Caco-2 (cell line): ENCODE measurements around the gene LY6G6F. TPM values are rescaled to one million over a fixed set of nuclear protein-coding genes. Genes with fewer than 3 reads are reported as not detected.

Source experiments
- BruUV-seq: library from RNA; stranded (reverse); fragments of 400-500 nt; replicated peaks from 2 replicates; lab custom pipeline; 2021; lab: Mats Ljungman, UMichigan
- CTCF ChIA-PET: fragments of 300-600 bp; sonication (Branson Sonifier 250); formaldehyde crosslinking; loops from one replicate; lab custom pipeline; 2022; ENCODE audit warnings: antibody characterized with exemption; lab: Charles Lee
- POLR2A ChIA-PET: fragments of 300-600 bp; sonication (Branson Sonifier 250); formaldehyde crosslinking; loops from one replicate; lab custom pipeline; 2022; ENCODE audit warnings: antibody characterized with exemption; lab: Charles Lee
- DNase-seq, 2 experiments: peaks; one replicate each; pipeline versions ENCODE4 v3.0.0 to v3.0.0-alpha.2; 2020 to 2022
- H3K27me3 ChIP-seq: replicated peaks from 2 replicates; pipeline ENCODE4 v1.6.0; 2011; ENCODE audit warnings: low read length; ENCODE audit not compliant: control insufficient read depth, insufficient read depth
- H3K36me3 ChIP-seq: 2 replicates; pipeline ENCODE4 v1.5.1; 2011; ENCODE audit warnings: low read length; ENCODE audit not compliant: control insufficient read depth, insufficient read depth
- H3K4me1 ChIP-seq: fragments of 250-450 bp; sonication (Bioruptor Pico); 2 replicates; pipeline ENCODE4 v1.5.1; 2020; ENCODE audit warnings: mild to moderate bottlenecking
- H3K4me3 ChIP-seq: 2 replicates; pipeline ENCODE4 v1.5.1; 2011; ENCODE audit warnings: low read depth, mild to moderate bottlenecking, control low read depth, low read length
- H3K9me3 ChIP-seq: fragments of 250-450 bp; sonication (Bioruptor Pico); 2 replicates; pipeline ENCODE4 v1.5.1; 2020; ENCODE audit warnings: mild to moderate bottlenecking, moderate library complexity
- H3K27ac Mint-ChIP-seq: one replicate; pipeline ENCODE4 v1.8.0; 2022; ENCODE audit warnings: mixed read lengths; ENCODE audit not compliant: unreplicated experiment
- H3K27me3 Mint-ChIP-seq: one replicate; pipeline ENCODE4 v1.8.0; 2022; ENCODE audit warnings: mixed read lengths; ENCODE audit not compliant: insufficient read depth, unreplicated experiment
- H3K36me3 Mint-ChIP-seq: one replicate; pipeline ENCODE4 v1.8.0; 2022; ENCODE audit warnings: mild to moderate bottlenecking, mixed read lengths; ENCODE audit not compliant: insufficient read depth, unreplicated experiment
- H3K4me1 Mint-ChIP-seq: one replicate; pipeline ENCODE4 v1.8.0; 2022; ENCODE audit warnings: low read depth, mixed read lengths; ENCODE audit not compliant: unreplicated experiment
- H3K4me3 Mint-ChIP-seq: one replicate; pipeline ENCODE4 v1.8.0; 2022; ENCODE audit warnings: mild to moderate bottlenecking, moderate library complexity, mixed read lengths; ENCODE audit not compliant: unreplicated experiment
- H3K9me3 Mint-ChIP-seq: one replicate; pipeline ENCODE4 v1.8.0; 2022; ENCODE audit warnings: mixed read lengths; ENCODE audit not compliant: unreplicated experiment
- intact Hi-C: fragments of 100-400 bp; cut with micrococcal nuclease; formaldehyde crosslinking; loops from one replicate; pipeline ENCODE4 v1.10.0; 2022; ENCODE audit not compliant: unreplicated experiment
- total RNA-seq: library from RNA; stranded (reverse); gene quantifications from 2 replicates; pipeline ENCODE4 v1.2.3, GENCODE V29; 2022
- TF ChIP-seq, protein P1 (sequence below), 2 experiments: fragments of 200-600 bp in 1 of 2; IDR thresholded peaks; 1 replicate in 1 of 2; 2 replicates in 1 of 2; pipeline versions ENCODE4 v1.5.1 to v1.8.0; 2011 to 2022; ENCODE audit warnings: antibody characterized with exemption in 1 of 2, control low read depth in 1 of 2, inconsistent platforms in 1 of 2, low read depth in 1 of 2, low read length in 1 of 2, mild to moderate bottlenecking in 1 of 2, moderate library complexity in 1 of 2; ENCODE audit not compliant: insufficient read depth in 1 of 2, severe bottlenecking in 1 of 2, unreplicated experiment in 1 of 2

The LY6G6F gene
- total RNA-seq, 1 experiment from 2014 or later = not detected

DNA sequence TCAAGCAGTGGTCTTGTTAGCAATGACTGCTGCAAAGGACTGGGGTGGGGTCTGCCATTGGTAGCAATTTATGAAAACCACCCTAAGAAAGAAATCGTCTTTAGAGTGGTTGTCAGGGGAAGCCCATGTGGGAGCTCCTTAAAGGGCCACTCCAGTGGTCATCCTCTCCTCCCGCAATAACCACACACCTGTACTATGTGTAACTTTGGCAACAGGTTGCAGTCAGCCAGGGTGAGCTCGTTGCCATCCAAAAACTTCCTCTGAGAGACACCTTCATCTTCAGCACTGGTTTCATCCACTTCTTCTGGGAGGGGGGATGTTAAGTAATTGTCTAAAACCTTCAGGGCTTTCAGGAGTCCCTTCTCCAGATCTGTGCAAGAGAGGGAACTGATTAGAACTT lies 25.4 kb downstream of the LY6G6F start:
- POLR2A ChIA-PET = no interaction called here
- CTCF ChIA-PET = no interaction called here

DNA sequence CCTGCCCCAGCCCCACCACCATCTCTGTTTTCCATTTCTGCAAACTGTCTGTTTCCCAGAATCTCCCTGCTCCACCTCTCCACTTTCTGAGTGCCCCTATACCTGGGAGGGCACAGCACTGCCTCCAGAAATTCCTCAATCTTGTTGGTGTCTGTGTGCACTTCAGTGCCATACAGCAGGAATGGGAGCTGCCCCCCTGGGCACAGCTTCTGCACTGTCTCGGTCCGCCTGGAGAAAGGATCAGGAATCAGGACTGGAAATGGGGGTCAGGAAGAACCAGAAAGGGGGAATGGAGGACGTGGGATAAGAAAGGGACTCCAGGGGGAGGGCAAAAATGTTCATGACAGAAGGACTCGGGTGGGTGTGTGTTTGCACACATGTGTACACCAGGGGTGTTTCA lies 27.1 kb downstream of the LY6G6F start:
- no TSS peak for BruUV-seq
- intact Hi-C loops = no loop called here
- Mint-ChIP-seq H3K36me3 (peaks cover 95% of the 10 kb centered on the region), H3K9me3 (no peaks in the 10 kb centered on the region), H3K27me3 (no peaks in the 10 kb centered on the region), H3K27ac (peak overlapping the region; percentile 98), H3K4me3 (peak overlapping the region; percentile 95), H3K4me1 (peaks cover 41% of the 10 kb centered on the region)
- TF ChIP-seq, protein P1, sequence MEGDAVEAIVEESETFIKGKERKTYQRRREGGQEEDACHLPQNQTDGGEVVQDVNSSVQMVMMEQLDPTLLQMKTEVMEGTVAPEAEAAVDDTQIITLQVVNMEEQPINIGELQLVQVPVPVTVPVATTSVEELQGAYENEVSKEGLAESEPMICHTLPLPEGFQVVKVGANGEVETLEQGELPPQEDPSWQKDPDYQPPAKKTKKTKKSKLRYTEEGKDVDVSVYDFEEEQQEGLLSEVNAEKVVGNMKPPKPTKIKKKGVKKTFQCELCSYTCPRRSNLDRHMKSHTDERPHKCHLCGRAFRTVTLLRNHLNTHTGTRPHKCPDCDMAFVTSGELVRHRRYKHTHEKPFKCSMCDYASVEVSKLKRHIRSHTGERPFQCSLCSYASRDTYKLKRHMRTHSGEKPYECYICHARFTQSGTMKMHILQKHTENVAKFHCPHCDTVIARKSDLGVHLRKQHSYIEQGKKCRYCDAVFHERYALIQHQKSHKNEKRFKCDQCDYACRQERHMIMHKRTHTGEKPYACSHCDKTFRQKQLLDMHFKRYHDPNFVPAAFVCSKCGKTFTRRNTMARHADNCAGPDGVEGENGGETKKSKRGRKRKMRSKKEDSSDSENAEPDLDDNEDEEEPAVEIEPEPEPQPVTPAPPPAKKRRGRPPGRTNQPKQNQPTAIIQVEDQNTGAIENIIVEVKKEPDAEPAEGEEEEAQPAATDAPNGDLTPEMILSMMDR (IDR thresholded peaks at IDR 0.05; ENCODE audit: insufficient read depth in 1 of 2, low read depth in 1 of 2, low read length in 1 of 2, severe bottlenecking in 1 of 2, unreplicated experiment in 1 of 2) = no peak
- POLR2A ChIA-PET = no interaction called here
- H3K27me3 ChIP-seq = no peaks in the 10 kb centered on the region
- H3K36me3 ChIP-seq = peaks cover 4% of the 10 kb centered on the region; the same call in 1 of the 2 replicates
- CTCF ChIA-PET = interaction anchor here (1.1 kb wide), 1 partner anchor 36 kb away, joined by 4 read pairs; no protein-coding TSS in a partner anchor
- H3K4me3 ChIP-seq = peak overlapping the region; percentile 71
- DNase-seq = no peak
- no peaks in the 10 kb centered on the region for H3K9me3 ChIP-seq
- peaks cover 30% of the 10 kb centered on the region for H3K4me1 ChIP-seq

More for the DNA sequence above, 25.4 kb downstream of the LY6G6F start:
- intact Hi-C loops = no loop called here
- TF ChIP-seq, protein P1 (IDR thresholded peaks at IDR 0.05; ENCODE audit: insufficient read depth in 1 of 2, low read depth in 1 of 2, low read length in 1 of 2, severe bottlenecking in 1 of 2, unreplicated experiment in 1 of 2) = no peak
- no peaks in the 10 kb centered on the region for H3K9me3 Mint-ChIP-seq
- H3K4me3 Mint-ChIP-seq = no peak overlapping the region
- H3K4me1 Mint-ChIP-seq = peaks cover 27% of the 10 kb centered on the region
- peaks cover 97% of the 10 kb centered on the region for H3K36me3 Mint-ChIP-seq
- no peak overlapping the region for H3K27ac Mint-ChIP-seq
- Histone ChIP-seq H3K4me3 (no peak overlapping the region), H3K27me3 (no peaks in the 10 kb centered on the region), H3K9me3 (no peaks in the 10 kb centered on the region), H3K36me3 (peaks cover 9% of the 10 kb centered on the region), H3K4me1 (peaks cover 20% of the 10 kb centered on the region)
- no TSS peak for BruUV-seq
- H3K27me3 Mint-ChIP-seq = no peaks in the 10 kb centered on the region
- DNase-seq = no peak

DNA sequence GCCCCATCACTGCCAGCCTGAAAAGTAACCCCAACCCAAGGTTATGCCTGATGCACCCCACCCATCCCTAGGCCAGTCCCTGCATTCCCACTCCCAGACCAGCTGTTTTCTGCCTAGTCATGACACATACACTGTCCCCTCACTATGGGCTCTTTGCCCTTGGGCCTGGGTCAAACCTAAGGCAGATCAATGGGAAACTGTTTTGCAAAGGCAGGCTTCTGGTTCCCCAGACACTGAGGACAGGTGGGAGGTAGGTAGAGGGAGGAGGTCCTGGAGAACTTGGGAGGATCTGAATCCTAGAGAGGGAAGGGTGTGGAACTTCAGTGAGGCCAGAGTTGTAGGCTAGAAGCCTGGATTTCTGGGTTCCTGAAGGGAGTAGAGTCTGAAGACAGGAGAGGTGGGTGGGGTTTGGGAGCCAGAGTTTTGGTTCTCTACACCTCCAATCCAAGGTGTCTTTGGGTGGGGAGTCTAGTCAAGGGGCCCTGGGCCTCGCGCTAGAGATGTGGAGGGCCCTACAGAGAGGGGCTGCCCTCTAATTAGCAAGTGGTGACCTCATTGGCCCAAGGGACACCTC lies 27.7 kb downstream of the LY6G6F start:
- no TSS peak for BruUV-seq
- peaks cover 92% of the 10 kb centered on the region for H3K36me3 Mint-ChIP-seq
- H3K36me3 ChIP-seq = peaks cover 4% of the 10 kb centered on the region; the same call in 1 of the 2 replicates
- peaks cover 34% of the 10 kb centered on the region for H3K4me1 ChIP-seq
- H3K27me3 ChIP-seq = no peaks in the 10 kb centered on the region
- peak overlapping the region; percentile 95 for H3K4me3 Mint-ChIP-seq
- H3K4me3 ChIP-seq = peak overlapping the region; percentile 71
- intact Hi-C loops = no loop called here
- ChIA-PET CTCF (no interaction called here), POLR2A (no interaction called here)
- H3K9me3 Mint-ChIP-seq = no peaks in the 10 kb centered on the region
- H3K27me3 Mint-ChIP-seq = no peaks in the 10 kb centered on the region
- H3K27ac Mint-ChIP-seq = peak overlapping the region; percentile 98
- TF ChIP-seq, protein P1 (IDR thresholded peaks at IDR 0.05; ENCODE audit: insufficient read depth in 1 of 2, low read depth in 1 of 2, low read length in 1 of 2, severe bottlenecking in 1 of 2, unreplicated experiment in 1 of 2) = no peak
- H3K4me1 Mint-ChIP-seq = peaks cover 41% of the 10 kb centered on the region
- DNase-seq = no peak
- H3K9me3 ChIP-seq = no peaks in the 10 kb centered on the region
